ENCODE results near the gene PZP. TPM values are rescaled to one million over a fixed set of nuclear protein-coding genes. Genes with fewer than 3 reads are reported as not detected.

PZP gene
- total RNA-seq, 1 experiment from 2014 or later, result not detected

DNA sequence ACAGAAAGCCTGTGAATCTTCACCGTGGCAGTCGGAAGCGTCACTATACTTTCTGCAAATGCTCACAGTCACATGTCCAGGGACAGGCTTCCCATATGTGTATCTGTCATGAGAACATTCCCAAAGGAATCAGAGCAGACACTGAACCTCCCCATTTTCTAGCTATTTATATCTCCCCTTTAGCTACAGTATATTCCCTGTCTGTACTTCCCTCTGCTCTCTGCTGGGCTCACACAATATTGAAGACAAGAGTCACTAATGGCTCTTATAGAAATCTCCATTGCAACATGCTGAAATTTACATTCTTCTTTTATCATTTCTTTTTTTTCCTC, 100.7 kb downstream of the PZP start:
- WGBS (ENCODE audit: extremely low coverage, insufficient read length, low lambda C conversion rate), result no CpG with 5 or more reads among the region's 3 CpGs

More for the DNA sequence above, 100.7 kb downstream of the PZP start:
- Mint-ChIP-seq H3K9me3 (no peaks in the 10 kb centered on the region), H3K27ac (no peak overlapping the region), H3K36me3 (ENCODE audit: insufficient read depth in 1 of 3, low read depth in 3 of 3) (no peaks in the 10 kb centered on the region), H3K27me3 (ENCODE audit: low read depth) (no peaks in the 10 kb centered on the region), H3K4me3 (no peak overlapping the region), H3K4me1 (no peaks in the 10 kb centered on the region)
- no peak overlapping the region for H2BK5ac ChIP-seq (ENCODE audit: insufficient read length, low read length)
- H3K14ac ChIP-seq (ENCODE audit: insufficient read depth, low read length), result no peak overlapping the region
- H3K4me2 ChIP-seq (ENCODE audit: insufficient read depth, insufficient read length, low read length), result no peak overlapping the region
- H2AK5ac ChIP-seq (ENCODE audit: insufficient read length, low read length), result no peak overlapping the region
- H3K56ac ChIP-seq (ENCODE audit: insufficient read length, low read depth, low read length), result no peak overlapping the region
- H2BK120ac ChIP-seq (ENCODE audit: low read depth, low read length, poor library complexity, severe bottlenecking), result no peak overlapping the region
- no peak overlapping the region for H3K9ac ChIP-seq (ENCODE audit: extremely low read depth, insufficient read length, low read length)
- no peak for DNase-seq
- no peak overlapping the region for H2BK20ac ChIP-seq (ENCODE audit: low read depth, low read length, poor library complexity, severe bottlenecking)
- H4K91ac ChIP-seq (ENCODE audit: insufficient read length, low read depth, low read length), result no peak overlapping the region
- H3K79me1 ChIP-seq (ENCODE audit: insufficient read depth, low read depth, low read length, poor library complexity, severe bottlenecking), result no peaks in the 10 kb centered on the region
- no peak overlapping the region for H4K5ac ChIP-seq (ENCODE audit: insufficient read length, low read depth, low read length)
- no peaks in the 10 kb centered on the region for H3K79me2 ChIP-seq (ENCODE audit: insufficient read depth, low read length)
- no peak overlapping the region for H2BK12ac ChIP-seq (ENCODE audit: insufficient read length, low read depth, low read length)
- no peak overlapping the region for H4K8ac ChIP-seq (replicated peaks; ENCODE audit: insufficient read length, low read depth, low read length)
- no peak overlapping the region for H2AFZ ChIP-seq (ENCODE audit: low read length)
- no peaks in the 10 kb centered on the region for H4K20me1 ChIP-seq (ENCODE audit: control insufficient read depth, insufficient read depth, insufficient read length)
- H3K23me2 ChIP-seq (ENCODE audit: insufficient read length, low read depth, low read length, poor library complexity, severe bottlenecking), result no peaks in the 10 kb centered on the region
- H3K9me3 ChIP-seq (ENCODE audit: control insufficient read depth, low read depth, low read length), result no peaks in the 10 kb centered on the region
- no peak overlapping the region for H3K4ac ChIP-seq (ENCODE audit: low read depth, low read length)
- H3K27ac ChIP-seq (ENCODE audit: insufficient read length, low read depth, low read length), result no peak overlapping the region
- no peak overlapping the region for H3T11ph ChIP-seq (ENCODE audit: low read length)
- H3K4me1 ChIP-seq (ENCODE audit: insufficient read depth, low read length), result no peaks in the 10 kb centered on the region
- no peak overlapping the region for H2BK15ac ChIP-seq (ENCODE audit: low read depth, low read length)
- no peak overlapping the region for H3K23ac ChIP-seq (ENCODE audit: insufficient read length, low read depth, low read length)
- TF ChIP-seq, protein P1, sequence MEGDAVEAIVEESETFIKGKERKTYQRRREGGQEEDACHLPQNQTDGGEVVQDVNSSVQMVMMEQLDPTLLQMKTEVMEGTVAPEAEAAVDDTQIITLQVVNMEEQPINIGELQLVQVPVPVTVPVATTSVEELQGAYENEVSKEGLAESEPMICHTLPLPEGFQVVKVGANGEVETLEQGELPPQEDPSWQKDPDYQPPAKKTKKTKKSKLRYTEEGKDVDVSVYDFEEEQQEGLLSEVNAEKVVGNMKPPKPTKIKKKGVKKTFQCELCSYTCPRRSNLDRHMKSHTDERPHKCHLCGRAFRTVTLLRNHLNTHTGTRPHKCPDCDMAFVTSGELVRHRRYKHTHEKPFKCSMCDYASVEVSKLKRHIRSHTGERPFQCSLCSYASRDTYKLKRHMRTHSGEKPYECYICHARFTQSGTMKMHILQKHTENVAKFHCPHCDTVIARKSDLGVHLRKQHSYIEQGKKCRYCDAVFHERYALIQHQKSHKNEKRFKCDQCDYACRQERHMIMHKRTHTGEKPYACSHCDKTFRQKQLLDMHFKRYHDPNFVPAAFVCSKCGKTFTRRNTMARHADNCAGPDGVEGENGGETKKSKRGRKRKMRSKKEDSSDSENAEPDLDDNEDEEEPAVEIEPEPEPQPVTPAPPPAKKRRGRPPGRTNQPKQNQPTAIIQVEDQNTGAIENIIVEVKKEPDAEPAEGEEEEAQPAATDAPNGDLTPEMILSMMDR (conservative IDR thresholded peaks at IDR 0.05), result no peak
- no peak overlapping the region for H3K18ac ChIP-seq (ENCODE audit: insufficient read length, low read depth, low read length)
- no peaks in the 10 kb centered on the region; the same call in 1 of the 2 replicates for H3K27me3 ChIP-seq (ENCODE audit: insufficient read depth, low read length)

Measured in H9 (cell line).